Measurements from ENCODE around the gene FARP1. TPM values are rescaled to one million over a fixed set of nuclear protein-coding genes. Genes with fewer than 3 reads are reported as not detected.
A peak's percentile ranks its signal among the peaks of the same experiment; 100 is the strongest.

FARP1 gene
- total and polyA plus RNA-seq, 8 donors, result 11.6 to 319 (median 70.3) TPM

DNA sequence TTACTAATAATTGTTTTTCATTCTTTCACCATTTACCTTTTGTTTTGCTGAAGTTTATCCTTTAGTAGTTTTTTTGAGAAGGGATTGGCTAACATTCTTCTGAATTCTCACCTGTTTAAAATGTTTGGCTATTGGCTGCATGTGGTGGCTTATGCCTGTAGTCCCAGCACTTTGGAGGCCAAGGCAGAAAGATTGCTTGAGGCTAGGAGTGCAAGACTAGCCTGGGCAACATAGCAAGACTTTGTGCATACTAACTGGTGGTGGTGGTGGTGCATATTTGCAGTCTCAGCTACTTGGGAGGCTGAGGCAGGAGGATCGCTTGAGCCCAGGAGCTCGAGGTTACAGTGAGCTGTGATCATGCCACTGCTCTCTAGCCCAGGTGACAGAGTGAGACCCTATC is 61.7 kb downstream of the FARP1 start:
- TF ChIP-seq, protein P1, sequence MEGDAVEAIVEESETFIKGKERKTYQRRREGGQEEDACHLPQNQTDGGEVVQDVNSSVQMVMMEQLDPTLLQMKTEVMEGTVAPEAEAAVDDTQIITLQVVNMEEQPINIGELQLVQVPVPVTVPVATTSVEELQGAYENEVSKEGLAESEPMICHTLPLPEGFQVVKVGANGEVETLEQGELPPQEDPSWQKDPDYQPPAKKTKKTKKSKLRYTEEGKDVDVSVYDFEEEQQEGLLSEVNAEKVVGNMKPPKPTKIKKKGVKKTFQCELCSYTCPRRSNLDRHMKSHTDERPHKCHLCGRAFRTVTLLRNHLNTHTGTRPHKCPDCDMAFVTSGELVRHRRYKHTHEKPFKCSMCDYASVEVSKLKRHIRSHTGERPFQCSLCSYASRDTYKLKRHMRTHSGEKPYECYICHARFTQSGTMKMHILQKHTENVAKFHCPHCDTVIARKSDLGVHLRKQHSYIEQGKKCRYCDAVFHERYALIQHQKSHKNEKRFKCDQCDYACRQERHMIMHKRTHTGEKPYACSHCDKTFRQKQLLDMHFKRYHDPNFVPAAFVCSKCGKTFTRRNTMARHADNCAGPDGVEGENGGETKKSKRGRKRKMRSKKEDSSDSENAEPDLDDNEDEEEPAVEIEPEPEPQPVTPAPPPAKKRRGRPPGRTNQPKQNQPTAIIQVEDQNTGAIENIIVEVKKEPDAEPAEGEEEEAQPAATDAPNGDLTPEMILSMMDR (IDR thresholded peaks at IDR 0.05), result no peak
- no peak for TF ChIP-seq EP300 (IDR thresholded peaks at IDR 0.05)
- TF ChIP-seq POLR2A (IDR thresholded peaks at IDR 0.05), result no peak
- TF ChIP-seq POLR2AphosphoS5 (IDR thresholded peaks at IDR 0.05), result no peak
- Histone ChIP-seq H3K4me1 (peaks cover 8 to 46% (median 24%) of the 10 kb centered on the region in 4 donors), H3K36me3 (no peaks in the 10 kb centered on the region), H3K9me3 (peaks cover 0 to 16% (median 11%) of the 10 kb centered on the region in 4 donors), H3K4me3 (no peak overlapping the region), H3K27me3 (no peaks in the 10 kb centered on the region), H3K27ac (no peak overlapping the region)
- no peak for DNase-seq
- intact Hi-C loops (cut with DNase I; ENCODE audit: low total_unique reads), result no loop called here
- 86 to 96% (median 92%) methylated on average over 2 of the region's 2 CpGs for WGBS, 5 donors

DNA sequence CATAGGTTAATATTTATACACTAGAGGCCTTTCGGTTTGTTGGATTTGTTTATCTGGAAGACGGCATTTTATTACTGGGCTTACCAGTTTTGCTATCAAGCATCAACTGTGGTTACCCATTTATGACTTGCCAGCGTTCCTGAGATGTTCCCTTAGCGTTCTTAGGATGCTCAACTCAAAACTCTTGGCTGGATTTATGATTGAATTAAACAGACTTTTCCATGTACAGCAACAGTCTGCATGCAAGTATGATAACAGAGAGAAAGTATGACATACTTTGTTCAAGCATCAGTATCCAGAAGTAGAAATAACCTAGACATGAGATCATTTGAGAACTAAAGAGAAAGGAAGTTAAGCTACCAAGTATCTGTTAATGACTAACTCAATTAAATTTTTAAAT is 64.1 kb downstream of the FARP1 start:
- Histone ChIP-seq H3K27me3 (no peaks in the 10 kb centered on the region), H3K27ac (peak overlapping the region in 4 of 5 donors; percentile 43 to 79 (median 68)), H3K9me3 (peaks cover 0 to 16% (median 11%) of the 10 kb centered on the region in 4 donors), H3K4me1 (peaks cover 5 to 35% (median 14%) of the 10 kb centered on the region in 4 donors), H3K4me3 (no peak overlapping the region), H3K36me3 (no peaks in the 10 kb centered on the region)
- 17 to 36% (median 28%) methylated on average over 4 of the region's 4 CpGs for WGBS, 5 donors
- TF ChIP-seq, protein P1 (IDR thresholded peaks at IDR 0.05), result no peak
- TF ChIP-seq POLR2AphosphoS5 (IDR thresholded peaks at IDR 0.05), result peak in 1 of 3 donors; percentile 24
- peak in 1 of 2 donors; percentile 60 for DNase-seq
- intact Hi-C loops (cut with DNase I; ENCODE audit: low total_unique reads), result no loop called here

DNA sequence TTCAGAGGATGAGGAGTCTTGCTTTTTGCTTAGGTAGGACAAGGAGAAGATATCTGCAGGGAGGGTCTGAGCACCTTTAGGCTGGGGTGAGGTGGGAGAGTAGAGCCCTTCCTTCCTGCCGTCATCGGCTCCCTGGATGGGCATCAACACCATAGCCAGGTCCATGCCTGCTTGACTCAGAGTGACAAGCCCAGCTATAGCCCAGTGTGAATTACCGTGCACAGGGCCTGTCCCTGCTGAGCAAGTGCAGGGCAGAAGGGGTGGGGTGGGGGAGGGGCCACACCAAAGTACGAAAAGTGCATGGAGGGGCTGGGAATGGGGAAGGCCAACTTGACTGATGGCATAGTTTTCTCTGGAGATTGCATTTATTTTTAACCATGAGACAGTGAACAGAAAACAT is 64.5 kb downstream of the FARP1 start:
- intact Hi-C loops (cut with DNase I; ENCODE audit: low total_unique reads), result no loop called here
- TF ChIP-seq, protein P1 (IDR thresholded peaks at IDR 0.05), result no peak
- TF ChIP-seq EP300 (IDR thresholded peaks at IDR 0.05) (no peak), POLR2A (IDR thresholded peaks at IDR 0.05) (no peak), POLR2AphosphoS5 (IDR thresholded peaks at IDR 0.05) (no peak)
- Histone ChIP-seq H3K4me1 (peaks cover under 1 to 33% (median 12%) of the 10 kb centered on the region in 4 donors), H3K4me3 (no peak overlapping the region), H3K36me3 (no peaks in the 10 kb centered on the region), H3K27ac (peak overlapping the region; percentile 5 to 79 (median 62)), H3K9me3 (peaks cover 0 to 16% (median 11%) of the 10 kb centered on the region in 4 donors), H3K27me3 (no peaks in the 10 kb centered on the region)
- whole genome bisulfite sequencing, 5 donors, result 47 to 63% (median 52%) methylated on average over 4 of the region's 4 CpGs
- DNase-seq, result peak in 1 of 2 donors; percentile 67

DNA sequence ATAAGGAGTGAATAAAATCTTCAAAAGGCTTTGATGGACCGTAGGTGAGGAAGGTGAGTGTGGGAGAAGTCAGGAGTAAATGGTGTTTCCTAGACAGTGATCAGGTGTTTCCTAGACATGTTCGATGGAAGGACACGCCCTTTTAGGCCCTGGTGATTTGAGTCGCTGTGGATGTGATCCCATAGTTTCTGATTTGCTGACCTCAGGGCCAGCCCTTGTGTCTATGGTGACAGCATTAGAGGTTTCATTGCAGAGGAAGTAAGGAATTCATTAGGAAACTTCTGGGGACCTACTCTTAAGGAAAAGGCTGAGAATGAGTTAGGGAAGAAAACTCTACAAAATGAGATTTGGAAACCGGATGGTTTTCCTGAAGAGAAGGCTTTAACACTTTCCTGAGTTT is 65.7 kb downstream of the FARP1 start:
- H3K4me3 ChIP-seq, result no peak overlapping the region
- peaks cover 0 to 32% (median 12%) of the 10 kb centered on the region in 4 donors for H3K4me1 ChIP-seq
- intact Hi-C loops (cut with DNase I; ENCODE audit: low total_unique reads), result no loop called here
- H3K9me3 ChIP-seq, result peaks cover 0 to 16% (median 11%) of the 10 kb centered on the region in 4 donors
- peak overlapping the region in 2 of 5 donors; percentile 42 to 79 for H3K27ac ChIP-seq
- 86 to 92% (median 89%) methylated on average over 5 of the region's 5 CpGs for WGBS, 5 donors
- peaks cover 0 to 6% (median 2%) of the 10 kb centered on the region in 4 donors for H3K36me3 ChIP-seq
- TF ChIP-seq POLR2AphosphoS5 (IDR thresholded peaks at IDR 0.05) (no peak), POLR2A (IDR thresholded peaks at IDR 0.05) (no peak), EP300 (IDR thresholded peaks at IDR 0.05) (no peak)
- TF ChIP-seq, protein P1 (IDR thresholded peaks at IDR 0.05), result no peak
- no peaks in the 10 kb centered on the region for H3K27me3 ChIP-seq
- DNase-seq, result no peak
